NCI-H1436 (cell line): Measurements from ENCODE around the gene JAK3.
A peak's percentile ranks its signal among the peaks of the same experiment; 100 is the strongest.
"Not testable (repeated sequence)": the region's sequence is repeated elsewhere in the genome, so short reads cannot be mapped to it uniquely, and the experiment has no call there.

ENCODE experiments used
- DNase-seq: peaks from one replicate; lab custom pipeline; 2025; lab: John Stamatoyannopoulos, UW

The JAK3 gene

DNA sequence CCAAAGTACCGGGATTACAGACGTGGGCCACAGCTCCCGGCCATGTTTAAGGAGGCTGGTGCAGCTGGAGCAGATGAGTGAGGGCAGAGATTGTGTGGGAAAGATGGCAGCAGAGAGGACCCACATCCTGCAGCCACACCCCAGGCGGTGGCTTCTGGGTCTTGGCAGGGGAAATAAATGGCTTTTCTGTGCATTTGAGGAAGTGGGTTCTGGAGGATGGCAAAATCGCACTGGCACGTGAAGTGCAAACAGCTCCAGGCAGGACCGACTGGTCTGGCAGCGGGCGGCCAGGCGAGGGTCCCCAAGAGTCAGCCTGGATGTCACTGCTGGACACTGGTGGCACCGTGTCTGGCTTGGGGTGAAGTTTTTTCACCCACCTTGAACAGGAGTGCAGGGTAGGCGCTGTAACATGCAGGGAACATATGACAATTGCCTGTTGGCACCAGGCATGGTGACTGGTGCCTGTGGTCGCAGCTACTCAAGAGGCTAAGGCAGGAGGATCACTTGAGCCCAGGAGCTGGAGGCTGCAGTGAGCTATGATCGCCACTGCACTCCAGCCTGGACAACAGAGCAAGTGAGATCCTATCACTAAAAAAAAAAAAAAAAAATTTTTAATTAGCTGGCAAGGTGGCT, 44.4 kb downstream of the JAK3 start:
- no peak for DNase-seq

DNA sequence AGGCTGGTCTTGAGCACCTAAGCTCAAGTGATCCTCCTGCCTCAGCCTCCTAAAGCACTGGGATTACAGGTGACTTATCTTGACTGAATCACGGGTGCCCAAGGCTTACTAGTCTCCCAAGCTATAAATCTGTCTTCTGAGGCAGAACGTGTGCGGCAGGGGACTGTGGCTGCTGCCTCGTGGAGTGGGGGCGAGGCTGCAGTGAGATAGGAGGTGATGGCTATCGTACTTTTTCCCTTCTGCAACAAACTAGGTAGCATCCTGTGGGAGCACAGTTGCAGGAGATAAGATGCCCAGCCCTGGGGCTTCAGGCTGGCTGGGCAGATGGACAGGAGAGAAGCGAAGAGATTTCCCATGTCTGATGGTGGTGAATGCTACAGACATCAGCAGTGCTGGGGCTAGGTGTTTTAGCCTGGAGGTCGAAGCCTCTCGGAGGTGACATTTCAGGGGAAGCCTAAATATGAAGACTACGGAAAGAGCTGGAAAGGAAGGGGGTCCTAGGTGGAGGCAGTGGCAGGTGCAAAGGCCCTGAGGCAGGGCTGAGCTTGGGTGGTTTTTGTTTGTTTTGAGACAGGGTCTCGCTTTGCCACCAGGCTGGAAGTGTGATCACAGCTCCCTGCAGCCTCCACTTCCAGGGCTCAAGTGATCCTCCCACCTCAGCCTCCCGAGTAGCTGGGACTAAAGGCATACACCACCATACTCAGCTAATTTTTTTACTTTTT, 45.5 kb downstream of the JAK3 start:
- DNase-seq = no peak

DNA sequence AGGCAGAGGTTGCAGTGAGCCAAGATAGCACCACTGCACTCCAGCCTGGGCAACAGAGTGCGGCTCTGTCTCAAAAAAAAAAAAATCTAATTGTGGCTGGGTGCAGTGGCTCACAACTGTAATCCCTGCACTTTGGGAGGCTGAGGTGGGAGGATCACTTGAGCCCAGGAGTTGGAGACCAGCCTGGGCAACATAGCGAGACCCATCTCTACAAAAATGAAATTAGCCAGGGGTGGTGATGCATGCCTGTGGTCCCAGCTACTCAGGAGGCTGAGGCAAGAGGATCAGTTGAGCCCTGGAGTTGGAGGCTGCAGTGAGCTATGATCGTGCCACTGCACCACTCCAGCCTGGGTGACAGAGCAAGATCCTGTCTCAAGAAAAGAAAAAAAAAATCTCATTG, 49.2 kb downstream of the JAK3 start:
- DNase-seq = not testable (repeated sequence)

DNA sequence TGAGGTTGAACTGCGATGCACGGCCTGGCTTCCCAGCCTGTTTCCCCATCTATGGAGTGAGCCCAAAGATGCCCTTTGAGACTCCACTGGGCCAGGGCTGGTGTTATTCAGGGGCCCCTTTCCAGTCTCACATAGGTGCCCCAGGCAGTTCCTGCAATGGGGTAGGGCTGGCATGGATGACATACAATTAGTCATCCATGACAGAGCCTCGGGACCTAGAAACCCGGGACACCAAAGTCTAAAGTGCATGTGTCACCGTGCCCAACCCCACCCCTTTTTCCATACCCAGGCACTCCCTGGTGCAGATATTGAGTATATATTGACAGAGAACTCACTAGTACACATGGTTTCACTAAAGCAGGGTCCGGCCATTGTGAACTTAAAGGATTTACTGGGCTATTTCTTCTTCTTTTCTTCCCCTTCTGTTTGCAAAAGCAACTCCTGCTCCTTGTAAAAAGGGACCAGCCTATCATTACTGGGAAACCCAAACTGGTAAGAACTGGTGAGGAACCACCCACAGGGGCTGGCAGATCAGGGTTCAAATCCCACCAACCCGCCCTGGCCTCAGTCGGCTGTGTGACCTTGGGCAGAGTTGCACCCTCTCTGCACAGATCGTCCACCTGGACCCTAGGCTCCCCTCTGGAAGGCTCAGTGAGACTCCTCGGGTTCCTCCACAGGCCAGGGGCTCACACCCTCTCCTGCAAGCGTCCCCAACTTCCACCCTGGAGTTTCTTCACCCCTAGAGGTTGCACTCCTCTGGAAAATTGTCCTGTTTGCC, 50.2 kb downstream of the JAK3 start:
- DNase-seq = no peak

DNA sequence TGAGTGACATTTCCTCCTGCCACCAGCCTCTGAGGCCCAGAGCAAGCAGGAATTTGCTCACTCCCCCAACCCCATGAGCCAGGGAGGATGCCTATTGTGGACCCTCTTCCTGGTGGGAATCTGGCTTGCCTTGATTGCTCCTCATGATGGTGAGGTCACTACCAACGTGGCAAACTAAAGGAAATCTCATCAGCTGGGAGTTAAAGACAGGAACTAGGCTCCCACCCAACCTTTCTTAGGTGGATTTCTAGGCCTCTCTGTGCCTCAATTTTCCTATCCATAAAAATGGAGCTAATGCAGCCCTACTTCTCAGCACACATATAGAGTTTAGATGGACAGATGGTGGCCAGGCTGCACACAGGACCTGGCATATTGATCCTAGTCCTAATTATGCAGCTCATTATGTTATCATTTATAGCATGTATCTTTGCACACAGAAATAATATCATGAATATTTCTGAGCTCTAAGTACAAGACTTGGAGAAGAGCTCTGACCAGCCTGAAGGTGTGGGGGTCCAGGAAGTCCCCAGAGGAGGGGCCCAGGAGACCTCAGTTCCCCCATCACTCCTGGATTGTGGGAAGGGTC, 50.9 kb downstream of the JAK3 start:
- DNase-seq = no peak

DNA sequence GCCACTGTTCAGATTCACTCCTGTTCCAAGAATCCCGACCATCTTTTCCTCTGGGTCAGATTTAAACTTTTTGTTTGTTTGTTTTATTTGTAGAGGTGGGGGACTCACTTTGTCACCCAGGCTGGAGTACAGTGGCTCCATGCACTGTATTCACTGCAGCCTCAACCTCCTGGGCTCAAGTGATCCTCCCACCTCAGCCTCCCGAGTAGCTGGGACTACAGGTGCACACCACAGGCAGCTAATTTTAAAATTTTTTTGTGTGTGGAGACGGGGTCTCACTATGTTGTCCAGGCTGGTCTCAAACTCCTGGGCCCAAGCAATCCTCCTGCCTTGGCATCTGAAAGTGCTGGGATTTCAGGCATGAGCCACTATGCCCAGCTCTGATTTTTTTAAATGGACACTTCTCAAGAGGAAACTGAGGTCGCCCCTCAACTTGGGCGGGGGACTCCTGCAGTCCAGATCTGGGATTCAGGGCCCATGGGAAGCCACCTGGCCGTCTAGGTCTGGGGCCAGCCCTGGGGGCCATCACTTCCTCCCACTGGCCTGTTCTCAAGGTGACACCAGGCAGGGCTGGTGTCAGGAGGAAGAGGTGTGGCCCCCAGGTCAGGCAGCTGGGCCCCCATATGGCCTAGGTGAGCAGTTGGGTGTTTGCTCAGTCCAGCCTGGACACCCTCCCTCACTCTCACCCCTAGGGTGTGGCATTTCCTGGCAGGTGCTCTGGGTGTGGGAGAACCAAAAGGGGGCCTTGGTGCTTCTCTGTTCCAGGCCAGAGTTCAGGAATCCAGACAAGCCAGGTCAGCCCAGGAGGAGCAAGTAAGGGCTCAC, 51.6 kb downstream of the JAK3 start:
- DNase-seq = no peak

DNA sequence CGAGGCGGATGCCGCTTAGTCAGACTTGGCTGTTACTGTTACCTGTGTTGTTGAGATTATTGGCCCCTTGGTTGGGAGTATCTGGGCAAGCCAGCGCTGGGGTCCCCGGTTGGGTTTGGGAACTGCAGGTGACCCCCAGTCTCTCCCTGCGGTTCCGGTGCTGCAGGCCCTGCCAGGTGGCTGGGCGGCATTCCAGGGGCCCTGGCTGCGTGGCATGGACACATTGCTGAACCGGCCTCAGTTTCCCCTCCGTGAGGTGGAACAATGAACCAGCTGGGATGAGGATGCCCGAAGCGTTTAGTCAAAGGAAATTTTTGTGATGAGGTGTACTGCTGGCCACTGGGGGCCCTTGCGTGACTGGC, 52.3 kb downstream of the JAK3 start:
- no peak for DNase-seq

DNA sequence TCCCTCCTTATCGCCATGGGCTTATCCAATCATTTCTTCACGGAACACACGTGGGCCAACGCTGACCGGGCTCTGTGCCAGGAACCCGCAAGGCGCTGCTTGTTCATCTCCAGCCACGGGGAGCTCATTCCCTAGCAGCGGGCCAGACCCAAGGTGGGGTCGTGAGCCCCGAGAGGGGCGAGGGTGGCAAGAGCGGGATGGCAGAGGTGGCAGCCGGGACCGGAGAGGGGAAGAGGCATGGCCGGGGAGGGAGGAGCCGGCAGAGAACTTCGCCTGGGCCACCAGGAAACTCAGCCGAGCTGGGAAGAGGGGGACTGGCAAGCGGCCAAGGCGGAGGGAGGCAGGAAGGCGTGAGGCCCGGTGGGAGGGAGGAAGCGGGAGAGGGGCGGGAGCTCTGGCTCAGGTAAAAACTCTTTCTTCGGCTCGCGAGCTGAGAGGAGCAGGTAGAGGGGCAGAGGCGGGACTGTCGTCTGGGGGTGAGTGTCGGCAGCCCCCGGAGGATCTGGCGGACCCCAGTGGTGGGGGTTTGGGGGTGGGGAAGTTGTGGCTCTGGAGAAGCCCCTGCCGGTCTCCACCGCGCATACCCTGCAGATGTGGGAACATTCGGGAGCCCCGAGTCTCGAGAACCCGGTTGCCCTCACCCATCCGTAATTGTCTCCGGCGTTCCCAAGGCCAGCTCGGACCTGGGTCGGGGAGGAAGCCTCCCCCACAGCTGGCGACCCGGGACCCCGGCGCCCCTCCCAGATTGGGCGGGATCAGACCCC, 52.9 kb downstream of the JAK3 start, which contains the start of gene B3GNT3:
TSS of gene B3GNT3 (plus strand) at position 408 of the 764 bp plus-strand sequence. CDS start 12,670 bp downstream, outside the sequence.
- DNase-seq = peak; percentile 44

DNA sequence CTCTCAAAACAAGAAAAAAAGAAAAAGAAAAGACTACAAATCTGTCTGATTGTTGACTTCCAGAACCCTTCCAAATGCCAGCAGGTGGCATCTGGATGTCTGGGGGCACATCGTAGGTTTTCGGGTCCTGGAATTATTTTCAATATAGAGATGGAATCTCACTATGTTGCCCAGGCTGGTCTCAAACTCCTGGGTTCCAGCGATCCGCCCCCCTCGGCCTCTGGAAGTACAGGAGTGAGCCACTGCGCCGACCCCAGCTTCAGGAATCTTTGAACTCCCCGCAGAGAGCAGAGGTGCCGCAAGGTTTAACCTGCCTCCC, 53.4 kb downstream of the JAK3 start:
- DNase-seq = no peak

DNA sequence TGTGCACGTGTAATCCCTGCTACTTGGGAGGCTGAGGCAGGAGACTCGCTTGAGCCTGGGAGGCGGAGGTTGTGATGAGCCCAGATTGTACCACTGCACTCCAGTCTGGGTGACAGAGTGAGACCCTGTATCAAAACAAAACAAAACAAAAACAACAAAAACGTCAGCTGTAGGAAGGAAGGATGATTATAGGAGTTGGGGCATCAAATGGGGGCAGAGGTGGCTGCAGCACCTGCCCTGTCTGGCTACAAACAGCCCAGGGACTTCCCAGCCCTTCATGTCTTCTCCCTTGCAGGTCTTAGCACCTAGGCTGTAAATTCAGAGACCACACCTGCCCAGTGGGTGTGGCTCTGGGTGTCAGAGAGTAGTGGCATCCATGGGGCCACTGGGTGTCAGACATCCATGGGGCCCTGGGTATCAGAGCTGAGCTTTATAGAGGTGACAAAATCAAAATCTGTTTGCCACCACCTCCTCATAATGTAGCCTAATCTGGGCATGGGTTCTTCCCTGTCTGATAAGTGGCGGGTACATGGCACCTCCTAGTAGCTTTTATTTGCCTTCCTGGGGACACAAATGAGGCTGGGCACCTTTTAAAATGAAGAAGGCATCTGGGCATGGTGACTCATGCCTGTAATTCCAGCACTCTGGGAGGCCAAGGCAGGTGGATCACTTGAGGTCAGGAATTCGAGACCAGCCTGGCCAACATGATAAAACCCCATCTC, 57.6 kb downstream of the JAK3 start:
- DNase-seq = no peak

DNA sequence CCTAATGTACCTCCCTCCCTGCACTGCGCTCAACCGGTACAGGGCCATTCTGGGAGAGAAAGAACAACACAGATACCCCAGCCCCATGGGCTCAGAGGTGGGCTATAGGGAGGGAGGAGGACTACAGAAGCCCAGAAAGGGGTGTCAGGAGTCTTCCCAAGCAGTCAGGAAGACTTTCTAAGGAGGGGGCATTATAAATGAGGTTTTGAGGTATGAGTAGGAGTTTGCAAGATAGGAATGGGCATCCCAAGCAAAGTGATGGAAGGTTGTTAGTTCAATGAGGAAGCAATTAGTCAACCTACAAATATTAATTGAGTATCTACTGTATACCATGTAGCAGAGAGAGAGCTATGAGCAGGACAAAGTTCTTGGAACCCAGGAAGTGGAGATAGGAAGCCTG, 59.1 kb downstream of the JAK3 start:
- no peak for DNase-seq

DNA sequence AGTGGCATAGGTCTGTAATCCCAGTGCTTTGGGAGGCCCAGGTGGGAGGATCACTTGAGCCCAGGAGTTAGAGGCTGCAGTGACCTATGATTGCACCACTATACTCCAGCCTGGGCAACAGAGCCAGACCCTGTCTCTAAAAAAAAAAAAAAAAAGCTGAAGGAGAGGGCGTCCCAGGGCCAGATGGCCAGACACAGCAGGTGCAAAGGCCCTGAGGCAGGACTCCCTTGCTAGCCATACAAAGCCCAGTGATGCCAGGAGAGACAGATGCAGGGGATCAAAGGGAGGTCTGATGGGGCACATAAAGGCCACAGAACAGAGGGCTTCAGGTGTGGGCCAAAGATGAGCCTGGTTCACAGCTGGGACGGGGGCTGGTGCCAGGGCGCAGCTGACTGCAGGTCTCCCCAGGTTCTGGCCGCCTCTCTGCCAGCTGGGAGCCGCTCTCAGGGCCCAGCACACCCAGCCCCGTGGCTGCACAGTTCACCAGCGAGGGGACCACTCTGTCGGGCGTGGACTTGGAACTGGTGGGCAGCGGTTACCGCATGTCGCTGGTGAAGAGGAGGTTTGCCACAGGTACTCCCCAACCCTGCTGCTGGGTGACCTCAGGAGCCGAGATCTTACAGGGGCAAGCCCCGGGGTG, 60.4 kb downstream of the JAK3 start:
- DNase-seq = no peak

DNA sequence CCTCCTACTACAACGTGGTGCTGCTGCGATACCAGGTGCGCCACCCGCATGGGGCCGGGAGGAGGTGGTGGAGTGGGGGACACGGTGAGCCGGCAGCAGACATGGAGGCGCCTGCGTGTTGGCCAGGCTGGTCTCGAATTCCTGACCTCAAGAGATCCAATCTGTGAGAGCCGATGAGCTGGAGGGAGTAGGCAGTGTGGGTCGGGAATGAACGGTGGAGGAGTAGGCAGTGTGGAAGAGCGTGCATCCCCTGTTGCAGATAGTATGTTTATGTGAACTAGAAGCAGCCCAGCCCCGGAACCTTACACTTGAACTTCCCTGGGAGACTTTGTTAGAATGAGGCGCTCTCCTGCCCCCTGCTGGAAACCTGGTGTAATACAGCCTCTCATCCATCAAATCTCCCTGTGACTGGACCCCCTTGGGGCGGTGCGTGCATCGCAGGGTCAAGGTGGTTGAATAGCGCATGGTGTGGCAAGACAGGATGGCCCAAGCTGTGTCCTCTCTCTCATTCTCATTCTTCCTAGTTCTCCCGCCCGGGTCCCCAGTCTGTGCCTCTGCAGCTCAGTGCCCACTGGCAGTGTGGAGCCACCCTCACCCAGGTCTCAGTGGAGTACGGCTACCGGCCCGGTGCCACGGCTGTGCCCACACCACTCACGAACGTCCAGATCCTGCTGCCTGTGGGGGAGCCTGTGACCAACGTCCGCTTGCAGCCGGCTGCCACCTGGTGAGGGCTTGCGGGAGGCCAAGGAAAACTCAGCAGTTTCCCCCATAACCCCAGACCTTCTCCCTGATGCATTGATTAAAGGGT, 63.4 kb downstream of the JAK3 start:
- peak; percentile 71 for DNase-seq

DNA sequence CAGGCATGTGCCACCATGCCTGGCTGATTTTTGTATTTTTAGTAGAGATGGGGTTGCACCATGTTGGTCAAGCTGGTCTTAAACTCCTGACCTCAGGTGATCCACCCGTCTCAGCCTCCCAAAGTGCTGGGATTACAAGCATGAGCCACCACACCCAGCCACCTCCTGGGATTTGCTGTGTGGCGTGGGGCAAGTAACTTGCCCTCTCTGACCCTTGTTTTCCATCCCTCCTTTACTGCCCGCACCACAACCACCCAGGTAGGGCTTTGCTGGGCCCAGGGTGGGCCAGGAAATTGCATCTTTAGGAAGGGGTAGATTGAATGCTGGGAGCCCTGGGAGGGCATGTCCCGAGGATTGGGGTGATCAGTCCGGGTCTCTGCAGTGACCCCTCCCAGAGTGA, 64.1 kb downstream of the JAK3 start:
- DNase-seq = not testable (repeated sequence)

DNA sequence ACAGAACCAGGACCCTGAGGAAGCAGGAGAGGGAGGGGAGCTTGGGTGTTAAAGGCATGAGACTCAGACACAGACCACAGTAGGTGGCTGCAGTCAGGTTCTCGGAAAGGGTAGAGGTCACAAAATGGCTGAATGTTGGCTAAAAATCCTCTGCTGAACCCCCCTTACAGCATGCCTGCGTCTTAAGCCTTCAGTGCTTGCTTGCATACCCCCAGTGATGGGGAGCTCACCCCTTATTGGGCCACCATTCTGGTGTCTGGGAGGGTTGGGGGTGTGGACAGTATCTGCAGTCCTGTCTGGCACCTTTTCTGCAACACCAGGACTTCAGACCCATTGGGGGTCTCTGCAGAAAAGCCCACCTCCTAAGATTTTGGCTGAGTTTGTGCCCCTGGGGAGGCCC, 67.0 kb downstream of the JAK3 start:
- no peak for DNase-seq

DNA sequence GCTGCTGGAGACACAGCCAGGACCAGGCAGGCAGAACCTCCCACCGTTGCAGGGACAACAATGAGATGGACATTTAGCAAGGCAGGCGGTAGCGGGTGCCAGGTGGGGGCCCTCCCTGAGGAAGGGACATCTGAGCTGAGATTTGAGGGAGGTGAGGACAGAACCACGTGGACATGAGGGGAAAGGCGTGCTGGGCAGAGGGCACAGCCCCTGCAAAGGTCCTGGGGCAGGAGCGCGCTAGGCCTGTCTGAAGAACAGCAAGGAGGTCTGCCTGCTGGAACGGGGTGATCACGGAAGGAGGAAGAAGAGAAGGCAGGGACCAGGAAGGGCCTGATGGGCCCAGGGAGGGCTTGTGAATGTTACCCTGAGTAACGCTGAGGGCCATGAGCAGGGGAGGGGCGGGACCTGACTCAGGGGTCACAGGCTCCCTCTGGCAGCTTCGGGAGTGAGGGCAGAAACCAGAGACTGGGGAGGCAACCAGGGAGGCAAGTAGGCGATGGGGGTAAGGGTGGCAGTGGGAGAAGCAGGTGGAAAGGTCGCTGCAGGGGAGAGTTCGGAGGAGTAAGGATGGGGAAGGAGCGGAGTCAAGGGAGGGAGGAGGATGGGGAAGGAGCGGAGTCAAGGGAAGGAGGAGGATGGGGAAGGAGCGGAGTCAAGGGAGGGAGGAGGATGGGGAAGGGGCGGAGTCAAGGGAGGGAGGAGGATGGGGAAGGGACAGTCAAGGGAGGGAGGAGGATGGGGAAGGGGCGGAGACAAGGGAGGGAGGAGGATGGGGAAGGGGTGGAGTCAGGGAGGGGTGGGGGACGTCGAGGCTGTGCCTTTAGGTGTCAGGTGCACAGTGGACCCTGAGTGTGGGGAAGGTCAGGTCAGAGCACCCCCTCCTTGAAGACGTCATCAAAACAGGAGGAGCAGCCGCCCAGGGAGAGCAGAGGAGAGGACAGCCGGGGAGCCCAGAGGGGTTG, 68.5 kb downstream of the JAK3 start:
- DNase-seq = no peak

DNA sequence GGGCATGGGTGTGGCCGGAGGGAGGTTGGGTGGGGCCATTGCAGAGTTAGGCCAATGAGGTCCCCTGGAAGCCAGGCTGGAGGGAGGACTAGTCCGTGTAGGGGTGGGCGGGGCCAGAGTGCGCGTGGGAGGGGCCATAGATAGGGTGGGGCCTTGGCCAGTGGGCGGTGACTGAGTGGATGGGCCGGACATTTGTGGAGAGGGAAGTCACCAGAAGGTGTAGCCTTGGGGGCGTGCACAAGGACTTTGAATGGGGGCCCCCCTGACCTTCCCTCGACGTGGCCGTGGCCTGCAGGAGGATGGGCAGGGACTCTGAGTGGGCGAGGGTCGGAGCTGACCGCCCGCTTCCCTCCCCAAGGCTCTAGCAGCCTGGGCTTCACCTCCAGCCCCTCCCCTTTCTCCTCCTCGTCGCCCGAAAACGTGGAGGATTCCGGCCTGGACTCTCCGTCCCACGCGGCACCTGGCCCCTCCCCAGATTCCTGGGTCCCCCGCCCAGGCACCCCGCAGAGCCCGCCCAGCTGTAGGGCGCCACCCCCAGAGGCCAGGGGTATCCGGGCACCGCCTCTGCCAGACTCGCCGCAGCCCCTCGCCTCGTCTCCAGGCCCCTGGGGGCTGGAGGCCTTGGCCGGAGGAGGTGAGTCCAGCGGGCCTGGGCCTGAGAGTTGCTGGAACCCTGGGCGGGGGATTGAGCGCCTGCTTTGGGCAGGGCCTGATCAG, 69.4 kb downstream of the JAK3 start:
- no peak for DNase-seq
